Inflammatory macrophage treated with lipopolysaccharide for 1 hour (primary cell): ENCODE measurements around the gene ITLN2.
"Not testable (repeated sequence)": the region's sequence is repeated elsewhere in the genome, so short reads cannot be mapped to it uniquely, and the experiment has no call there.

ENCODE experiments used
- DNase-seq, 2 donors: peaks; one replicate each; pipeline ENCODE4 v3.0.0-alpha.2; 2020 to 2022

Gene ITLN2

GRCh38 chr1:160954158-160955104, at the start of gene ITLN2:
TSS of gene ITLN2 (minus strand) at chr1:160954809. CDS start at chr1:160954741, 68 bp downstream.
- DNase-seq: peak; percentile 50 to 52

- DNase-seq: no peak
These were observed 46.9 kb upstream of the ITLN2 start for GRCh38 chr1:161001525-161001924.

- no peak for DNase-seq
These were observed 46.3 kb upstream of the ITLN2 start for GRCh38 chr1:161000736-161001480.

- DNase-seq: no peak
These were observed 44.8 kb upstream of the ITLN2 start for GRCh38 chr1:160999376-160999775.

GRCh38 chr1:160997323-160998038, 42.9 kb upstream of the ITLN2 start:
- DNase-seq: peak; percentile 58 to 71

- DNase-seq: peak; percentile 43 to 73
These were observed 41.6 kb upstream of the ITLN2 start for GRCh38 chr1:160996178-160996577.

- DNase-seq: peak; percentile 34 to 56
These were observed 39.1 kb upstream of the ITLN2 start for GRCh38 chr1:160993544-160994193.

GRCh38 chr1:160992036-160992435, 37.4 kb upstream of the ITLN2 start:
- DNase-seq: not testable (repeated sequence)

GRCh38 chr1:160987359-160988050, 32.9 kb upstream of the ITLN2 start:
- DNase-seq: no peak

GRCh38 chr1:160985723-160986122, 31.1 kb upstream of the ITLN2 start:
- DNase-seq: no peak

GRCh38 chr1:160981584-160982411, 27.2 kb upstream of the ITLN2 start:
- DNase-seq: peak; percentile 25 to 41

GRCh38 chr1:160979286-160979685, 24.7 kb upstream of the ITLN2 start:
- DNase-seq: peak; percentile 1 to 76

GRCh38 chr1:160978510-160978927, 23.9 kb upstream of the ITLN2 start:
- no peak for DNase-seq

GRCh38 chr1:160975026-160975425, 20.4 kb upstream of the ITLN2 start:
- no peak for DNase-seq

GRCh38 chr1:160973491-160973890, 18.9 kb upstream of the ITLN2 start:
- no peak for DNase-seq

- DNase-seq: no peak
These were observed 18.3 kb upstream of the ITLN2 start for GRCh38 chr1:160972939-160973338.

GRCh38 chr1:160971618-160972056, 17.0 kb upstream of the ITLN2 start:
- DNase-seq: no peak

GRCh38 chr1:160963521-160963920, 8.9 kb upstream of the ITLN2 start:
- no peak for DNase-seq

- no peak for DNase-seq
These were observed 6.8 kb upstream of the ITLN2 start for GRCh38 chr1:160961419-160961818.

- no peak for DNase-seq
These were observed 2.4 kb upstream of the ITLN2 start for GRCh38 chr1:160956966-160957365.

- DNase-seq: no peak
These were observed 1.6 kb downstream of the ITLN2 start for GRCh38 chr1:160953030-160953429.
